GM21737 (cell line): Measurements from ENCODE around the gene RNF149.
A peak's percentile ranks its signal among the peaks of the same experiment; 100 is the strongest.
"Not testable (repeated sequence)": the region's sequence is repeated elsewhere in the genome, so short reads cannot be mapped to it uniquely, and the experiment has no call there.

Experiments
- ATAC-seq: cut with Tn5 transposase; IDR thresholded peaks from one replicate; pipeline ENCODE4 v1.9.1; 2021; ENCODE audit warnings: mild to moderate bottlenecking, moderate library complexity; ENCODE audit not compliant: unreplicated experiment

Gene RNF149

GRCh38 chr2:101331202-101331601 is 22.7 kb upstream of the RNF149 start:
- no peak for ATAC-seq

GRCh38 chr2:101330253-101330933 is 21.9 kb upstream of the RNF149 start:
- no peak for ATAC-seq

GRCh38 chr2:101329026-101329425 is 20.5 kb upstream of the RNF149 start:
- no peak for ATAC-seq

DNA sequence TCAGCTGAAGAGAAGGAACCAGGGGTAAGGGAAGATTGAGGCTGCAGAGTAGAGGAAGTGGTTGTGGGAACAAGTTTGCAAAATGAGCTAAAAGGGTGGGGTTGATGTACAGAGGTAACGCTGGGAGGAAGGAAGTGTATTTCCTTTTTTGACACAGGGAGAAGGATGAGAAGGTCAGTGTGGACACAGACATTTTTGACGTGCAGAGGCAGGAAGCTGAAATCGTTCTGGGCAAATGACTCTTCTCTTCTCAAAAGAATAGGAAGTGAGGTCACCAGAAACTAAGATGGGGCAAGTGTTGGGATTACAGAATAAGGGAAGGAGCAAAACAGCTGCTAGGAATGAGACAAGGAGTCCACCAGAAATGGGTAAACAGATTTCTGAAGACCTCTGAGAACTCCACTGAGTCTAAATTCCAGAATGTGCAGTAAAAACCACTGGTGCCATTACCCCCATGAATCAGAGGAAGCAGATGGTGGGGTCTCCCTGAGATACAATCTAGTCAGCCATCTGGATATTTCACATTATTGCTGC is 20.0 kb upstream of the RNF149 start:
- ATAC-seq: peak; percentile 92

DNA sequence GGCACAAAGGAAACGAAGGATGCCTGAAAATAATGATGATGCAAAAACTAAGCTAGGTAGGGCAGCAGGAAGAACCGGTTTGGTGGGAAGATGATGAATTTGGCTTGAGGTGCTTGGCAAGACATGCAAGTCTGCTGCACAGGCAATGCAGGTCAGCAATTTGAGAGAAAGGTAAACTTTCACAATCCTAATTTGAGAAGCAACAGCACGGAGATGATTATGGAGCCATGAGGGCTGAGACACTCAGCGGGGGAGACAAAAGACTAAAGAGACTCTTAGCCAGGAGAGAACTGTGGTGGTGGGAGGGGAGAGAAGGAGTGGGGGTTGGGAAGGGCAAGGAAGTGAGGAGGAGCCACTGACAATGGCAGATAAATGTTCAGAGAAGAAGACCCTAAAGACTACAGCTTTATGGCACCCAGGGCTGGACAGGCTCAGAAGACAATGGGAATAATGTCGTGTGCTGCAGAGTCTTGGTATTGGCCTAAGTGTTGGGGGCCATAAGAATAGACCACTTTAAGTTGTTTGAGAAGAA is 19.4 kb upstream of the RNF149 start:
- no peak for ATAC-seq

DNA sequence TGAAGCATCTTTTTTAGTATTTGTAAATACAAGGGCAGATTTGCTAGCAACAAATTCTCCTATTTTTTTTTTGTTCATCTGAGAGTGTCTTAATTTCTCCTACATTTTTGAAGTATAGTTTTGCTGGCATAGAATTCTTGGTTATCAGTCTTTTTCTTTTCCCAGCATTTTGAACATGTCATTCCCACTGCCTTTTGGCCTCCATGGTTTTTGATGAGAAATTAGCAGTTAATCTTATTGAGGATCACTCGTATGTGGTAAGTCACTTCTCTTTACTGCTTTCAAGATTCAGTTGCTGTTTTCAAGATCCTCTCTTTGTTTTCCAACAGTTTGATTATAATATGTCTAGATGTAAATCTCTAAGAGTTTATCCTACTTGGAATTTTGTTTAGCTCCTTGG is 16.9 kb upstream of the RNF149 start:
- no peak for ATAC-seq

DNA sequence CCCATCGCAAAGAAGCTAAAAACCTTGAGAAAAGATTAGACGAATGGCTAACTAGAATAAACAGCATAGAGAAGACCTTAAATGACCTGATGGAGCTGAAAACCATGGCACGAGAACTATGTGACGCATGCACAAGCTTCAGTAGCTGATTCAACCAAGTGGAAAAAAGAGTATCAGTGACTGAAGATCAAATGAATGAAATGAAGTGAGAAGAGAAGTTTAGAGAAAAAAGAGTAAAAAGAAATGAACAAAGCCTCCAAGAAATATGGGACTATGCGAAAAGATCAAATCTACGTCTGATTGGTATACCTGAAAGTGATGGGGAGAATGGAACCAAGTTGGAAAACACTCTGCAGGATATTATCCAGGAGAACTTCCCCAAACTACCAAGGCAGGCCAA is 8.1 kb upstream of the RNF149 start:
- ATAC-seq: not testable (repeated sequence)

DNA sequence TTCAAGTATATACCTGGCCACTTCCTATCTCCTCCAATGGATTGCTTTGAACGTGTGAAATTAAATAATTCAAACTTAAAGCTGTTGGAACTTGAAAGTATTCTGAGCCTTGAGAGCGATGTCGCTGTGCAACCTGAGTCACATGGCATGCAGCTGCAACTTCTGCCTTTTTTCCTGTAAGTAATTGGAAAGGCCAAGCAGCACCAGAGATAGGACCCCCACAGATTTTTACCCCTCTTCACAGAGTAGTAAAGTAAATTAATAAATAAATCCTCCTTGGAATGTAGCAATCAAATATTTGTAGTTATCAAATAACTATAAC is 3.2 kb upstream of the RNF149 start:
- ATAC-seq: no peak

- ATAC-seq: no peak
These were observed 2.6 kb upstream of the RNF149 start for GRCh38 chr2:101310834-101311695.

DNA sequence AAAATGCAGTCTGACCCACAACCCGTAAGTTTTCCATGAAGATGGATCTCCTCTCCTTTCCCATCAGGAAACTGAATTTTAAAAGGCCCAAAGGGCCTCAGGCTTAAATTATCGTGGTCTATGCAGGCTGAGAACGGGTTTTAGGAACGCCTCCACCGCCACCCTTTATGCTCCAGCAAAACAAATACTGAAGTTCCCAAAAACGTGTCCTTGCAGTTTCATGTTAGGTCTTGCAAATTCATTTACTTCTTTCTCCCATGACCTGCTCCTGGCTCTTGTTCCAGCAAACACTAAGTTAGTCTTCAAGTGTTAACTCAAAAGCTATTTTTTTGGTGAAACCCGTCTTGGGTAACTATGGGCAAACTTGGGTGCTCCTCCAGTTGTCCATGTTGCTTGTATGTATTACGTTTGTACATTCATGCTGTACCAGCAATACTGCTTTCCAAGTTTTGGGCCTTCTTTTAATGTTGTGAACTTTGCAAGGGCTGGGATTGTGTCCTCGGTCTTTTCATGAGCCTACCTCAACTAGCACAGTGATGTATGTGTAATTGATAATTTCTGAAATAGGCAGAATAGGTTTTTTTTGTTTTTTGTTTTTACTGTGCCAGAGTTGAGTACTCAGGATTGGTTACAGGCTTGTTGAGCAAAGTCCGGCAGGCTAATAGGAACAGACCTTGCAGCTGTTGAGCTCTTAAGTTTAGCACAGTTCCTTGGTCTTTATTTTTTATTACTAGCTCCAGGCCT is 1.8 kb upstream of the RNF149 start:
- ATAC-seq: no peak

GRCh38 chr2:101307950-101308431 is 510 bp downstream of the RNF149 start:
- ATAC-seq: peak; percentile 14

- ATAC-seq: no peak
These were observed 998 bp downstream of the RNF149 start for GRCh38 chr2:101307503-101307902.

GRCh38 chr2:101306410-101306809 is 2.1 kb downstream of the RNF149 start:
- ATAC-seq: peak; percentile 1

DNA sequence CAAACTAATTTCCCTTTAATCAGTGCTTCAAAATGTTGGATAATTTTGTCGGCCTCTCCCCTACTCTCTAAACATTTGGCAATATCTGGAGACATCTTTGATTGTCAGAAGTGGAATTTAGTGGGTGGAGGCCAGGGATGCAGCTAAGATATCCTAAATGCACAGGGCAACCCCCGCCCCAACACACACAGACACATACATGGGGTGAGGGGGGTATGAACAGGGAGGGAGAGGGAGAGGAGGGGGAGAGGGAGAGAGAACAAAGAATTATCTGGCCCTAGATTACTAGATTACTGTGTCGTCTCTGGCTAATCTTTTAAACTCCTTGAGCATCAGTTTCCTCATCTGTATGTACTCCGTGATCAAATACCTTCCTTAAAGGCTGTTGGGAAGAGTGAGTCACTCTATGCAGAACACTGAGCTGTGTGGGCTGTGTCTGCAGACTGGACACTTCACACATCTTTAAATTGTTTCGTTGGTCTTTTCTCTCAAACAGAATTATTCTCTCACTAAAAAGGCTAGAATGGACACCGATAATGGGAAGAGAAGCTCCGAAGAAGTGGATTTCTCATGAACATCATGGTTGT is 2.9 kb downstream of the RNF149 start:
- no peak for ATAC-seq

DNA sequence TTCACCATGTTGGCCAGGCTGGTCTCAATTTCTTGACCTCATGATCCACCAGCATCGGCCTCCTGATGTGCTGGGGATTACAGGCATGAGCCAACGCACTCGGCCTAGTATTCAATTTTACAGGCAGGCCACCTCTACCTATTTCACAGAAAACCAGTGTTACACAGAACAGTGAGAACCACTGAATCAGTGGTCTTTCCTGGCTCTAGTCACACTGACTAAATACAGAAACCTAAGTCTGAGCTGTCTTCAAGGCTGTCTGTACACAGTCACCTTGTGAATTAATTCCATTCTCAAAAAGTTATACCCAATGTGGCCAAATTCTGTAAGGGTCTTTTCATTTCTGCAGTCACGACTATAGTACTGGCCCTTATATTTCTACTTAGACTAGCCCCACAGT is 3.5 kb downstream of the RNF149 start:
- ATAC-seq: no peak

DNA sequence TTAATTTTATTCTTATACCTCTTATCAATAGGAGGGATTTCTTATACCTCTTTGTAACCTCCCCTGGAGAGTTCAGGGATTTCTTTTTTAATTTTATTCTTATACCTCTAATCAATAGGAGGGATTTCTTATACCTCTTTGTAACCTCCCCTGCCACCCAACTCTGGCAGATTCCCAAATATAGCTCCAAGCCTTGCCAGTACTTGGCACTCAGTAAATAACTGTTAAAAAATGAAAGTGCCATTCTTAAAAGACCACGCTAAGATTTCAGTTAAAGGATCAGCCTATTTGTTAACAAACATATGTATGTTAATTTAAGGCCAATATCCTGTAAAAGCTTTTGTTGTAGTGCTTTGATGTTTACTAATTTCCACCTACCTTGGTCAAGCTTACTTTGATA is 4.8 kb downstream of the RNF149 start:
- ATAC-seq: no peak

- ATAC-seq: no peak
These were observed 6.5 kb downstream of the RNF149 start for GRCh38 chr2:101302016-101302415.

DNA sequence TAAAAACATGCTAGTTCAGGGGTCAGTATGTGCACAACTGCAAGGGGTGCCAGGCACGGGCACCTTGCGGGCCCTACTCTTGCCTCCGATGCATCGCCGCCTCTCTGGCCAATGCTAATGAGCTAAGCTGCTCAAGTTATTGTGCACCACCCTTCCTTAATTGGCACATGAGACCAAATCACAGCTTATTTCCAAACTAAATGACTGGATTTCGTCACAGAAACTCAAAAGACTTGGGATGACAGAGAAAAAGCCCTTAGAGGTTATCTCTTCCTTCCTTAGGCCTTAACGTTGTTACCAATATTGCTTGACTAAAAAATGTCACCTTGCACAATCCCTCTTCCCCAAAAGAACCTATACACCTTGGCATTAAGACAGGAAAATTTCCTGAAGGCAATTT is 7.7 kb downstream of the RNF149 start:
- ATAC-seq: no peak

- ATAC-seq: no peak
These were observed 8.3 kb downstream of the RNF149 start for GRCh38 chr2:101300164-101300563.

- ATAC-seq: no peak
These were observed 8.9 kb downstream of the RNF149 start for GRCh38 chr2:101299604-101300003.

- no peak for ATAC-seq
These were observed 11.1 kb downstream of the RNF149 start for GRCh38 chr2:101297383-101297782.
